Measurements from ENCODE around the gene TULP4.

DNA sequence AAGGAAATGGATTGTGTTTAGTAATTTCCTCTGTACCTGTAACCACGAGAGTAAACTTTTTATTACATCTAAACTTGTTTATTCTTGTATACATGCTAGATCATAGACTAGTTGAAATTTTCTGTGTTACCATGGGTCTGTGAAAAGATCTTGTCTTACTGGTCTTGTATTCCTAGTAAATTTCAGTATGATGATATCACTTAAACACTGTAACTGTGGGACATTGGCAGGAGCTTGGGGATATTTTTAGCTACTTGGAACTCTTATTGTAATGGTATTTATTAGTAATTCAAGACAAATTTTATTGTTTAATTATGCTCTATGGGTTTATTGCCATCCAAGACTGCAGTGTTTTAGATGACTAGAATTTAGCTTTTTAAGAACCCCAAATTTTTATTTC is 25.9 kb upstream of the TULP4 start:
- TF ChIP-seq, protein P1, sequence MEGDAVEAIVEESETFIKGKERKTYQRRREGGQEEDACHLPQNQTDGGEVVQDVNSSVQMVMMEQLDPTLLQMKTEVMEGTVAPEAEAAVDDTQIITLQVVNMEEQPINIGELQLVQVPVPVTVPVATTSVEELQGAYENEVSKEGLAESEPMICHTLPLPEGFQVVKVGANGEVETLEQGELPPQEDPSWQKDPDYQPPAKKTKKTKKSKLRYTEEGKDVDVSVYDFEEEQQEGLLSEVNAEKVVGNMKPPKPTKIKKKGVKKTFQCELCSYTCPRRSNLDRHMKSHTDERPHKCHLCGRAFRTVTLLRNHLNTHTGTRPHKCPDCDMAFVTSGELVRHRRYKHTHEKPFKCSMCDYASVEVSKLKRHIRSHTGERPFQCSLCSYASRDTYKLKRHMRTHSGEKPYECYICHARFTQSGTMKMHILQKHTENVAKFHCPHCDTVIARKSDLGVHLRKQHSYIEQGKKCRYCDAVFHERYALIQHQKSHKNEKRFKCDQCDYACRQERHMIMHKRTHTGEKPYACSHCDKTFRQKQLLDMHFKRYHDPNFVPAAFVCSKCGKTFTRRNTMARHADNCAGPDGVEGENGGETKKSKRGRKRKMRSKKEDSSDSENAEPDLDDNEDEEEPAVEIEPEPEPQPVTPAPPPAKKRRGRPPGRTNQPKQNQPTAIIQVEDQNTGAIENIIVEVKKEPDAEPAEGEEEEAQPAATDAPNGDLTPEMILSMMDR (conservative IDR thresholded peaks at IDR 0.05; ENCODE audit: low read depth, low read length): no peak
- no peak for TF ChIP-seq EZH2 (IDR thresholded peaks at IDR 0.05; ENCODE audit: borderline replicate concordance, low read depth, low read length, poor library complexity, severe bottlenecking)

All from A673 (cell line).